ENCODE measurements around the gene ZEB2.

ZEB2 gene

GRCh38 chr2:144452989-144453336 is 67.0 kb downstream of the ZEB2 start:
- no peaks in the 10 kb centered on the region for H3K27me3 ChIP-seq (ENCODE audit: insufficient read depth, low read length, poor library complexity)
- DNase-seq (no peak), ATAC-seq (ENCODE audit: insufficient read depth, low read depth) (no peak)
- no peaks in the 10 kb centered on the region for H3K9me3 ChIP-seq (ENCODE audit: insufficient read depth, low read length, severe bottlenecking)
- no peak overlapping the region for H2AFZ ChIP-seq (ENCODE audit: low read depth, low read length)
- H4K20me1 ChIP-seq (ENCODE audit: insufficient read depth, low read length), result 0 out of 2 replicates have a peak, but pooled peaks cover 2% of the 10 kb centered on the region
- H3K4me2 ChIP-seq (ENCODE audit: insufficient read depth, low read length), result no peak overlapping the region
- TF ChIP-seq CTCF (IDR thresholded peaks at IDR 0.05; ENCODE audit: borderline replicate concordance, extremely low read depth, low read length, poor library complexity, severe bottlenecking), result no peak
- no peak for TF ChIP-seq EZH2 (IDR thresholded peaks at IDR 0.05; ENCODE audit: borderline replicate concordance, low read depth, low read length, severe bottlenecking)
- H3K27ac ChIP-seq (ENCODE audit: low read length), result no peak overlapping the region
- no peaks in the 10 kb centered on the region for H3K36me3 ChIP-seq (ENCODE audit: insufficient read depth, low read length)
- H3K9ac ChIP-seq (ENCODE audit: low read depth, low read length), result no peak overlapping the region
- no peaks in the 10 kb centered on the region for H3K4me1 ChIP-seq (ENCODE audit: insufficient read depth, low read length)
- no peak overlapping the region for H3K4me3 ChIP-seq (ENCODE audit: low read depth in 1 of 2, low read length in 2 of 2)
- H3K79me2 ChIP-seq (ENCODE audit: insufficient read depth, low read length), result peaks cover 2% of the 10 kb centered on the region; the same call in 1 of the 2 replicates

- Histone ChIP-seq H3K4me2 (ENCODE audit: insufficient read depth, low read length) (no peak overlapping the region), H3K9ac (ENCODE audit: low read depth, low read length) (no peak overlapping the region), H3K4me1 (ENCODE audit: insufficient read depth, low read length) (no peaks in the 10 kb centered on the region), H3K4me3 (ENCODE audit: low read depth in 1 of 2, low read length in 2 of 2) (no peak overlapping the region), H2AFZ (ENCODE audit: low read depth, low read length) (no peak overlapping the region), H4K20me1 (ENCODE audit: insufficient read depth, low read length) (0 out of 2 replicates have a peak, but pooled peaks cover 2% of the 10 kb centered on the region), H3K27me3 (ENCODE audit: insufficient read depth, low read length, poor library complexity) (no peaks in the 10 kb centered on the region), H3K27ac (ENCODE audit: low read length) (no peak overlapping the region), H3K9me3 (ENCODE audit: insufficient read depth, low read length, severe bottlenecking) (no peaks in the 10 kb centered on the region), H3K79me2 (ENCODE audit: insufficient read depth, low read length) (peaks cover 2% of the 10 kb centered on the region; the same call in 1 of the 2 replicates), H3K36me3 (ENCODE audit: insufficient read depth, low read length) (no peaks in the 10 kb centered on the region)
- TF ChIP-seq EZH2 (IDR thresholded peaks at IDR 0.05; ENCODE audit: borderline replicate concordance, low read depth, low read length, severe bottlenecking) (no peak), CTCF (IDR thresholded peaks at IDR 0.05; ENCODE audit: borderline replicate concordance, extremely low read depth, low read length, poor library complexity, severe bottlenecking) (no peak)
- no peak for ATAC-seq (ENCODE audit: insufficient read depth, low read depth)
- DNase-seq, result no peak
Observed at GRCh38 chr2:144452169-144452988, 67.5 kb downstream of the ZEB2 start.

GRCh38 chr2:144451443-144451842 is 68.5 kb downstream of the ZEB2 start:
- no peak overlapping the region for H3K4me2 ChIP-seq (ENCODE audit: insufficient read depth, low read length)
- H3K27ac ChIP-seq (ENCODE audit: low read length), result no peak overlapping the region
- DNase-seq, result no peak
- no peaks in the 10 kb centered on the region for H3K27me3 ChIP-seq (ENCODE audit: insufficient read depth, low read length, poor library complexity)
- H3K9me3 ChIP-seq (ENCODE audit: insufficient read depth, low read length, severe bottlenecking), result no peaks in the 10 kb centered on the region
- no peak overlapping the region for H2AFZ ChIP-seq (ENCODE audit: low read depth, low read length)
- TF ChIP-seq EZH2 (IDR thresholded peaks at IDR 0.05; ENCODE audit: borderline replicate concordance, low read depth, low read length, severe bottlenecking) (no peak), CTCF (IDR thresholded peaks at IDR 0.05; ENCODE audit: borderline replicate concordance, extremely low read depth, low read length, poor library complexity, severe bottlenecking) (no peak)
- peaks cover 2% of the 10 kb centered on the region; the same call in 1 of the 2 replicates for H3K79me2 ChIP-seq (ENCODE audit: insufficient read depth, low read length)
- H3K36me3 ChIP-seq (ENCODE audit: insufficient read depth, low read length), result no peaks in the 10 kb centered on the region
- no peak overlapping the region for H3K9ac ChIP-seq (ENCODE audit: low read depth, low read length)
- no peaks in the 10 kb centered on the region for H3K4me1 ChIP-seq (ENCODE audit: insufficient read depth, low read length)
- ATAC-seq (ENCODE audit: insufficient read depth, low read depth), result no peak
- no peak overlapping the region for H3K4me3 ChIP-seq (ENCODE audit: low read depth in 1 of 2, low read length in 2 of 2)
- 0 out of 2 replicates have a peak, but pooled peaks cover 2% of the 10 kb centered on the region for H4K20me1 ChIP-seq (ENCODE audit: insufficient read depth, low read length)
